GM10847 (cell line): ENCODE data around the gene KIF18B.

Source experiments
- POLR2A ChIP-seq: IDR thresholded peaks from 2 replicates; pipeline ENCODE4 v1.6.1; 2011; ENCODE audit not compliant: insufficient read length; ENCODE audit errors: extremely low read depth

KIF18B gene

DNA sequence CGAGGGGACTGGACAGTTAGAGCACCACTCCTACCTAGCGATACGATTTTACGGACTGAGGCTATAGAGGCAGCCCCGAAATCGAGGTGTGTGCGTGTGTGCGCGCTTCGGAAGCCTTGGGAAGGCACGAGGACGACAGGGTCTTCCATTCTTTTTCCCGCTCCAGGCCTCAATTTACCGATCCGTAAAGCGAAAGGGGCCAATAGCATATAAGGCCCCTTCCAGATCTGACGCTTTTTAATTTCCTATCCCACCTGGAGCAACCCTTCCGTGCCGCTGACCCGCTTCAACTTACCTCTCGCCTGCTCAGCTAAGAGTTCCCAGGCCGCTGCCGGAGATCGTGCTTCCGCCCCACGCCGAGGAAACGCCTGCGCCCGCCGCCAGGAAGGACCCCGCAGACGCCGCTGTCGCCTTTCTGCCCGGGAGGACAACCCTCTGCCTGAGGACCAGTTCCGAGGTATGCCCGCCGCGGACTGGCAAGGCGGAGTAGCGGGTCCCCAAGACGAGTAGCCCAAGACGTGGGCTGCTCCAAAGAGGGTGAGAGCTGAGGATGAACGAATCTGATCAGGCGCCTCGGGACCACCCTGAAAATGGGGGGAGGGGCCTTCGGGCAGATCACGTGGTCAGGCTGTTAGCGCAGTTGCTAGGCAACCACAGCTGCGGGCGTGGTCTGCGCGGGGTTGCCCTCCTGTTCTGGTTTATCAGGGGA is 48.3 kb downstream of the KIF18B start, which contains the start of gene EFTUD2:
EFTUD2 (minus strand) TSS at position 372 of the 709 bp plus-strand sequence. CDS start 4,924 bp downstream, outside the sequence.
- TF ChIP-seq POLR2A, result peak; percentile 75

- TF ChIP-seq POLR2A, result no peak
Measured at GRCh38 chr17:44898768-44899073, 48.9 kb downstream of the KIF18B start.

GRCh38 chr17:44894642-44895041 is 52.9 kb downstream of the KIF18B start:
- TF ChIP-seq POLR2A, result no peak

DNA sequence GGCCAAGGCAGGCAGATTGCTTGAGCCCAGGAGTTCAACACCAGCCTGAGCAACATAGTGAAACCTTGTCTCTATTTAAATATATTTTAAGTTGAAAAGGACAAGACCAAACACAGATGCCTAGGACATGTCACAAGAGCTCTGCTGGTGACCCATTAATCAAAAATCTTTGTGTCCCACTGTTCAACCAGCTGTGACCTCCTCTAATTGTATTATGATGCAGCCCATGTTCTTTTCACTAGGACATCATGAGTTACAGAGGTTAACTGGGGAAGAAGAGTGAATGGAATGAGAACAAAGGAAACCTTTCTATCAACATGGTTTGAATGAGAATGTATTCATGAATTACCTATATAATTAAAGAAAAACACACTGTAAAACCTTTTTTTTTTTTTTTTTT is 55.3 kb downstream of the KIF18B start:
- TF ChIP-seq POLR2A, result no peak

- TF ChIP-seq POLR2A, result no peak
Measured at GRCh38 chr17:44889003-44889402, 58.6 kb downstream of the KIF18B start.

DNA sequence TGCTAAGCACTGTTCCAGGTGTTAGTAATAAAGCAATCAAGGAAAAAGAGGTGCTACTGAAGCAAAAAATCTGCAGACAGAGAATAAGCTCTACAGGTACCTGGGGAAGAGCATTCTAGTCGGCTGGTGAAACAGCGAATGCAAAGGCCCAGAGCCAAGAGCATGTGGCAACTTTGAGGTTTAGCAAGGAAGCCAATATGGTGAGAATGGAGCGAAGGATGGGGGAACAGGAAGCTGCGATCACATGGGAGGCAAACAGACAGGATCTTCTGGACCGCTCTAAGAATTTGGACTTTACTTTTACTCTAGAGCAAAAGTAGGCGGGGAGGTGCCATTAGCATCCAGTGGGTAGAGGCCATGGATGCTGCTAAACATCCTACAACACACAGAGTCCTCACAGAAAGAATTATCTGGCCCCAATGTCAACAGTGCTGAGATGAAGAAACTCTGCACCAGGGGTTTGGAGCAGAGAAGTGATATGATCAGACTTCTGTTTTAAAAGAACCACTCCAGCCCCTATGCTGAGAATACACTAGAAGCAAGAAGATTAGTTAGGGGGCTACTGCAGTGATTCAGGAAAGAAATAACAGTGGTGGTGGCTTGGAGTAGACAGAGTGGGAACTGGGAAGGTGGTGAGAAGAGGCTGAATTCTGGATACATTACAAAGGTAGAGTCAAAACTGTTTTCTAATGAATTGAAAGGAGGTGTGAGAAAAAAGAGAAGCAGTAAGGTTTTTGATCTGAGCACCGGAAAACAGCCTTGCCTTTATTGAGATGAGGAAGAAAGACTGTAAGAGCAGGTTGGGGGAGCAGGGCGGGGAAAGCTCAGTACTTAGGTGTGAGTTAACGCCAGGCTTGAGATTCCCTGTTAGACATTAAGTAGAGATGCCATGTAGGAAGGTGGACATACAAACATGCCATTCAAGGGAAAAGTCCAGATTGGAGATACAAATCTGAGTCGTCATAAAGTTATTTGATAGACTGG is 59.3 kb downstream of the KIF18B start:
- no peak for TF ChIP-seq POLR2A

DNA sequence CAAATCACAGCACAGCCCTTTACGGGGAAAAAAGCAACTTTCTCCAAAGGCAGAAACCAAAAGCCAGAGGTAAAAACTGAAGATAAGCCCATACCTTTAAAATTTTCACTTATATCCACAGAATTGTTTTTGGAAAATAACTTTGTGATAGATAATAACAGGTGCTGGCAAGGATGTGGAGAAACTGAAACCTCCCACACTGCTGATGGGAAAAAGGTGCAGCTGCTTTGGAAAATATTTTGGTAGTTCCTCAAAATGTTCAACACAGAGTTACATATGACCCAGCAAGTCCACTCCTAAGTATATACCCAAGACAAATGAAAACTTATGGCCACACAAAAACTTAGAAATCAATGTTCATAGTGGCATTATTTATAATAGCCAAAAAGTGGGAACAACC is 60.6 kb downstream of the KIF18B start:
- no peak for TF ChIP-seq POLR2A

DNA sequence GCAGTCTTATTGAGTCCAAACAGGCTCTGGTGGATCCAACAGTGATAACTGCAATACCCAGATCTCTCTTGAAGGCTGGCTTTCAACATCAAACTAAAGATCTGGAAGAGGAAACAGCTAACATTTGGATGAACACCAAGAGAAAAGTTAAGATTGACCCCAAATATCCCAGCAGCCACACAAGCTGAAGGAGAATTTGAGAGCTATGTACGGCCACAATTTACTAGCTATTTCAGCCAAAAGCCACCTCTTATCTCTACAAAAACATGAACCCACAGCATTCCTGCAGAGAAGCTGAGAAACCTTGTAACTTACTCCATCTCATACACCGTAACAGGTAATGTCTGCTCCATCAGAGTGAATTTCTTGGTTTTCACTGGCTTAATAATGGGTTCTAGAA is 62.6 kb downstream of the KIF18B start:
- TF ChIP-seq POLR2A, result no peak

GRCh38 chr17:44881145-44881544 is 66.4 kb downstream of the KIF18B start:
- no peak for TF ChIP-seq POLR2A

DNA sequence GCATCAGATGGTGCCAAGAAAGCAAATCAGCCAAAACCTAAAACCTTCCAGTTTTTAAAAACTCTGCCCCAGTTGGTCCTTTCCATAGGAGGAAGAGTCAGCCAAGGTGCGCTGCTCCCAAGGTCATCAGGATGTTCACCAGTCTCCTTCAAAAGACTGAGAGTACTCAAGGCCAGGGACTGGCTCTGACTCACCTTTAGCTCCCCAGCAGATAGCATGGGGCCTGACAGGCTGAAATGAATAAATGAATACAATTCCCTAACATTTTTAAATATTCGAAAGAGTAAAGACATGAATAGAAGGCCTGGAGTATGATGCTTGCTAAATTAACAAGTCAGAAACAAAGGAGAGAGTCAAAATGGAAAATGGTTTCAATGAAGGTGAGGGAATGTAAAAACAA is 67.5 kb downstream of the KIF18B start:
- TF ChIP-seq POLR2A, result no peak

DNA sequence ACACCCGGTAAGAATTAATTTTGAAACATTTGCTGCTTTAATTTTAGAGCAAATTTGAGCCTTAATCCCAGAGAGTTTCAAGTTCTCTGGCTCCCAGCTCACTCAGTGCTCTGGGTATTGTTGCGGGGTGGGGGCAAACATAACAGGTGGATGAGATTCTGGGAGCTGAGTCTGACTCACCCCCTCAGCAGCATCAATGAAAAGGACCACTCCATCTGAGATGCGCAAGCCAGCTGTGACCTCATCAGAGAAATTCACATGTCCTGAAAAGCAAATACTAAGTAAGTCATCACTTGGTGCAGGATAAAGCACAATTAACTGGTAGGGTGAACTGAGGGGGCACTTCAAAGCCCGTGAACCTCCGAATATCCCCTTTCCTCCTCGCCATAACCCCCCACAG is 68.2 kb downstream of the KIF18B start:
- no peak for TF ChIP-seq POLR2A

DNA sequence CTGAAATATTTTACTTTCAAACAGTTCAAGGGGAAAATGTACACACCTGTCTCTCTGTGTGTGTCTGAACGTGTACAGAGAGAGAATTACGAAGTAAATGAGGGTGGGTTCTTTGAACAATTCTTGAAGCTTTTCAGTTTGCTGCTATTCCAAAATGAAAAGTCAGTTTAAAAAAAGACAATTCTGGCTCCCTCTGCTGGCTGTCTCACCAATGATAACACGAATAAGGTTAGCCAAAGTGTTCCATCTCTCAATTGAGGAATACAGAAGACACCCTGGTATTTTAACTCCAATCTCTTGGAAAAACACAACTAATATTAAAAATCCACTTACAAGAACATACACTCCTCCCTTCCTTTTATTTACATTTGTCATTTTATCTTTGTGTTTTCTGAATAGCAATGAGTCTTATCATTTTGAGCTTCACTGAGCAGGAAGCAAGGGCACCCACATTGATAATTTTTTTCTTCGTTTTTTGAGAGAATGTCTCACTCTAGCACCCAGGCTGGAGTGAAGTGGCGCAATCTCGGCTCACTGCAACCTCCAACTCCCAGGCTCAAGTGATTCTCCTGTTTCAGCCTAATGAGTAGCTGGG is 68.8 kb downstream of the KIF18B start:
- no peak for TF ChIP-seq POLR2A

GRCh38 chr17:44877121-44877520 is 70.5 kb downstream of the KIF18B start:
- no peak for TF ChIP-seq POLR2A

DNA sequence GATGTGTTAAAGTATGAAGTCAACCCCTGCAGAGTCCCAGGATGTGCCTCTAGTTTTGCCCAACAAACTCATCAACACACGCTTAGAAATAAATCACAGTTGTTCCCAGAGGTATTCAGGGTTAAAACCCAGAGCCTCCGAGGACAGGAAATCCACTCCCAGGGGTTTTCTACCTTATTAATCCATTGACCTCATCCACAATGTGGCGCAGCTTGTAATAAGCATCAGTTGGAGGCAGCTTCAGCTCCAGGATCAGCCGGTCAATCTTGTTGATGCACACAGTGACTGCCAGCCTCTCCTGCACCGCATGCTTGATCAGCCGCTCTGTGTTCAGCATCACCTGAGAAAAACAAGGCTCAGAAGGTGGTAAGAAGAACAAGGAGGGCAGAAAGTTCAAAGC is 71.8 kb downstream of the KIF18B start:
- no peak for TF ChIP-seq POLR2A
